HG02642 (cell line): ENCODE results near the gene METTL16.

Source experiments
- ATAC-seq: cut with Tn5 transposase; IDR thresholded peaks from one replicate; pipeline ENCODE4 v1.9.1; 2021; ENCODE audit warnings: mild to moderate bottlenecking; ENCODE audit not compliant: unreplicated experiment, poor library complexity

METTL16 gene

GRCh38 chr17:2385240-2386210 is 126.2 kb downstream of the METTL16 start:
- ATAC-seq = no peak

GRCh38 chr17:2384439-2385127 is 127.1 kb downstream of the METTL16 start:
- no peak for ATAC-seq

- no peak for ATAC-seq
These were observed 128.0 kb downstream of the METTL16 start for GRCh38 chr17:2383628-2384167.

GRCh38 chr17:2380950-2381649 is 130.6 kb downstream of the METTL16 start:
- no peak for ATAC-seq

GRCh38 chr17:2380226-2380922 is 131.3 kb downstream of the METTL16 start:
- no peak for ATAC-seq

- ATAC-seq = no peak
These were observed 132.0 kb downstream of the METTL16 start for GRCh38 chr17:2379489-2380225.

GRCh38 chr17:2378905-2379304 is 132.8 kb downstream of the METTL16 start:
- ATAC-seq = no peak

GRCh38 chr17:2377659-2378058 is 134.0 kb downstream of the METTL16 start:
- ATAC-seq = no peak

- no peak for ATAC-seq
These were observed 135.6 kb downstream of the METTL16 start for GRCh38 chr17:2376107-2376506.

GRCh38 chr17:2375406-2375805 is 136.3 kb downstream of the METTL16 start:
- ATAC-seq = no peak

GRCh38 chr17:2374549-2375285 is 137.0 kb downstream of the METTL16 start:
- no peak for ATAC-seq

- no peak for ATAC-seq
These were observed 138.5 kb downstream of the METTL16 start for GRCh38 chr17:2373179-2373578.

- no peak for ATAC-seq
These were observed 139.0 kb downstream of the METTL16 start for GRCh38 chr17:2372681-2373080.

GRCh38 chr17:2372180-2372579 is 139.5 kb downstream of the METTL16 start:
- no peak for ATAC-seq

- no peak for ATAC-seq
These were observed 140.2 kb downstream of the METTL16 start for GRCh38 chr17:2371183-2372130.

- no peak for ATAC-seq
These were observed 141.5 kb downstream of the METTL16 start for GRCh38 chr17:2370211-2370589.

GRCh38 chr17:2369551-2370210 is 142.0 kb downstream of the METTL16 start:
- no peak for ATAC-seq
